SK-N-SH treated with all-trans-retinoic acid at 6 μM for 48 hours (cell line): ENCODE data around the gene ZXDB.
"Not testable (repeated sequence)": the region's sequence is repeated elsewhere in the genome, so short reads cannot be mapped to it uniquely, and the experiment has no call there.

Experiments
- ATAC-seq: fragments of 200-7000 bp; cut with Tn5 transposase; 3 replicates; pipeline ENCODE4 v1.9.1; 2020; ENCODE audit warnings: mild to moderate bottlenecking, moderate library complexity
- ARNTL ChIP-seq: fragments of 450-650 bp; formaldehyde crosslinking; IDR thresholded peaks from 2 replicates; pipeline ENCODE4 v1.5.0; 2020; ENCODE audit warnings: low read depth, mild to moderate bottlenecking, moderate library complexity, borderline replicate concordance
- BACH2 ChIP-seq: fragments of 250-450 bp; sonication (Bioruptor Pico); IDR thresholded peaks from 2 replicates; pipeline ENCODE4 v1.9.0; 2021; ENCODE audit warnings: mild to moderate bottlenecking, borderline replicate concordance
- CSDC2 ChIP-seq: fragments of 250-450 bp; sonication (Bioruptor Pico); IDR thresholded peaks from 2 replicates; pipeline ENCODE4 v1.5.0; 2020; ENCODE audit warnings: mild to moderate bottlenecking, moderate library complexity
- ESRRG ChIP-seq: fragments of 250-450 bp; sonication (Bioruptor Pico); IDR thresholded peaks from 2 replicates; pipeline ENCODE4 v1.6.1; 2021; ENCODE audit warnings: mild to moderate bottlenecking
- GLIS3 ChIP-seq: fragments of 250-450 bp; sonication (Bioruptor Pico); IDR thresholded peaks from 2 replicates; pipeline ENCODE4 v1.5.0; 2020; ENCODE audit warnings: mild to moderate bottlenecking, moderate library complexity
- ISL1 ChIP-seq: fragments of 250-450 bp; sonication (Bioruptor Pico); IDR thresholded peaks from 2 replicates; pipeline ENCODE4 v2.1.2; 2022; ENCODE audit warnings: mild to moderate bottlenecking, moderate library complexity
- OSR1 ChIP-seq: fragments of 250-450 bp; sonication (Bioruptor Pico); IDR thresholded peaks from 2 replicates; pipeline ENCODE4 v1.8.0; 2022; ENCODE audit warnings: moderate library complexity, mild to moderate bottlenecking, inconsistent platforms
- PPARA ChIP-seq: fragments of 250-450 bp; sonication (Bioruptor Pico); IDR thresholded peaks from 2 replicates; pipeline ENCODE4 v1.5.0; 2020; ENCODE audit warnings: mild to moderate bottlenecking, borderline replicate concordance
- RARB ChIP-seq: fragments of 250-450 bp; sonication (Bioruptor Pico); IDR thresholded peaks from 2 replicates; pipeline ENCODE4 v1.8.0; 2021; ENCODE audit warnings: mild to moderate bottlenecking, moderate library complexity
- SNAI2 ChIP-seq: fragments of 250-450 bp; sonication (Bioruptor Pico); IDR thresholded peaks from 2 replicates; pipeline ENCODE4 v1.5.0; 2020; ENCODE audit warnings: mild to moderate bottlenecking, moderate library complexity
- TCF4 ChIP-seq: fragments of 250-450 bp; sonication (Bioruptor Pico); IDR thresholded peaks from 2 replicates; pipeline ENCODE4 v1.8.0; 2021; ENCODE audit warnings: mild to moderate bottlenecking, moderate library complexity, borderline replicate concordance
- TOX ChIP-seq: fragments of 250-450 bp; sonication (Bioruptor Pico); IDR thresholded peaks from 2 replicates; pipeline ENCODE4 v1.8.0; 2021; ENCODE audit warnings: mild to moderate bottlenecking, moderate library complexity, borderline replicate concordance
- ZC3H10 ChIP-seq: fragments of 250-450 bp; sonication (Bioruptor Pico); IDR thresholded peaks from 2 replicates; pipeline ENCODE4 v1.5.1; 2021; ENCODE audit warnings: mild to moderate bottlenecking, moderate library complexity
- ZFP3 ChIP-seq: fragments of 250-450 bp; sonication (Bioruptor Pico); IDR thresholded peaks from 2 replicates; pipeline ENCODE4 v1.5.0; 2020; ENCODE audit warnings: mild to moderate bottlenecking, moderate library complexity
- ZFP30 ChIP-seq: fragments of 450-650 bp; formaldehyde crosslinking; IDR thresholded peaks from 2 replicates; pipeline ENCODE4 v1.5.0; 2022; ENCODE audit warnings: mild to moderate bottlenecking, moderate library complexity
- ZNF565 ChIP-seq: fragments of 450-650 bp; formaldehyde crosslinking; conservative IDR thresholded peaks from 2 replicates; pipeline ENCODE4 v1.5.0; 2020; ENCODE audit warnings: low read depth, mild to moderate bottlenecking, moderate library complexity
- ZNF70 ChIP-seq: fragments of 450-650 bp; formaldehyde crosslinking; IDR thresholded peaks from 2 replicates; pipeline ENCODE4 v1.5.0; 2020; ENCODE audit warnings: mild to moderate bottlenecking, moderate library complexity
- ZNF8 ChIP-seq: fragments of 450-650 bp; formaldehyde crosslinking; IDR thresholded peaks from 2 replicates; pipeline ENCODE4 v1.5.0; 2020; ENCODE audit warnings: mild to moderate bottlenecking, moderate library complexity
- TF ChIP-seq, protein P1 (sequence below): fragments of 250-450 bp; sonication (Bioruptor Pico); IDR thresholded peaks from 2 replicates; pipeline ENCODE4 v1.8.0; 2021; ENCODE audit warnings: low read depth, mild to moderate bottlenecking, moderate library complexity, borderline replicate concordance
- TF ChIP-seq, protein P2 (sequence below): fragments of 250-450 bp; sonication (Bioruptor Pico); IDR thresholded peaks from 2 replicates; pipeline ENCODE4 v1.5.0; 2020; ENCODE audit warnings: mild to moderate bottlenecking, moderate library complexity
- TF ChIP-seq, protein P3 (sequence below): fragments of 250-450 bp; sonication (Bioruptor Pico); IDR thresholded peaks from 2 replicates; pipeline ENCODE4 v1.5.1; 2020; ENCODE audit warnings: low read depth, mild to moderate bottlenecking, moderate library complexity
- TF ChIP-seq, protein P4 (sequence below): fragments of 250-450 bp; sonication (Bioruptor Pico); IDR thresholded peaks from 2 replicates; pipeline ENCODE4 v1.5.1; 2021; ENCODE audit warnings: mild to moderate bottlenecking, moderate library complexity

Gene ZXDB

DNA sequence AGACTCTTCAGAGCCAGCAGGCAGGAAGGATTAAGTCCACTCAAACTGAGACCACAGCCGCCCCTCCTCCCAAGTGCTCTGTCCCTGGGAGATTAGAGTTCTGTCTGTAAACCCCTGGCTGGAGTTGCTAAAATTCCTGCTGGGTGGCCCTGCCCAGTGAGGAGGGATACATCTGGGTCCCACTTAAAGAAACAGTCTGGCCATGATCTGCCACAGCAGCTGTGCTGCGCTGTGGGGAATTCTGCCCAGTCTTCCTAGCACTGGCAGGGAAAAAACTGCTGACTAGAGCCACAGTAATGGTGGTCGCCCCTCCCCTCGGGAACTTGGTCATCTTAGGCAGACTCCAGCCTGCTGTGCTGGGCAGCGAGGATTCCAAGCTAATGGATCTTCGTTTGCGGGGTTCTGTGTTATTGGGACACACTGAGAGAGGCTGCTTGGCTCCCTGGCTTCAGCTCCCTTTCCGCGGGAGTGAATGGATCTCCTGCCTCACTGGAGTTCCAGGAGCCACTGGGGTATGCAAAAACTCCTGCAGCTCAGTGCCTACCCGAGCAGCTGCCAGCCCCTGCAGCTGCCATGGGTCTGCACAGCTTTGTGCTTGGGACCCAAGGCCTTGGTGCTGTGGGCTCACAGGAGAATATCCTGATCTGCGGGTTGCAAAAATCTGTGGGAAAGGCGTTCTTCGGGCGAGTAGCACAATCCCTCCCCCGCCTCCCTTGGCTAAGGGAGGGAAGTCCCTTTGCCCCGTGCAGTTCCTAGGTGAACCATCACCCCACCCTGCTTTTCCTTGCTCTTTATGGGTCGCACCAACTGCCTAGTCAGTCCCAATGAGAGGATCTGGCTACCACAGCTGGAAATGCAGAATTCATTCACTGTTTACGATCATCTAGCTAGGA lies 15.7 kb downstream of the ZXDB start:
- ATAC-seq, result no peak
- TF ChIP-seq, protein P1, sequence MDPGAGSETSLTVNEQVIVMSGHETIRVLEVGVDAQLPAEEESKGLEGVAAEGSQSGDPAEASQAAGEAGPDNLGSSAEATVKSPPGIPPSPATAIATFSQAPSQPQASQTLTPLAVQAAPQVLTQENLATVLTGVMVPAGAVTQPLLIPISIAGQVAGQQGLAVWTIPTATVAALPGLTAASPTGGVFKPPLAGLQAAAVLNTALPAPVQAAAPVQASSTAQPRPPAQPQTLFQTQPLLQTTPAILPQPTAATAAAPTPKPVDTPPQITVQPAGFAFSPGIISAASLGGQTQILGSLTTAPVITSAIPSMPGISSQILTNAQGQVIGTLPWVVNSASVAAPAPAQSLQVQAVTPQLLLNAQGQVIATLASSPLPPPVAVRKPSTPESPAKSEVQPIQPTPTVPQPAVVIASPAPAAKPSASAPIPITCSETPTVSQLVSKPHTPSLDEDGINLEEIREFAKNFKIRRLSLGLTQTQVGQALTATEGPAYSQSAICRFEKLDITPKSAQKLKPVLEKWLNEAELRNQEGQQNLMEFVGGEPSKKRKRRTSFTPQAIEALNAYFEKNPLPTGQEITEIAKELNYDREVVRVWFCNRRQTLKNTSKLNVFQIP (CRISPR knock-in tag), result no peak
- no peak for TF ChIP-seq ZNF8
- no peak for TF ChIP-seq PPARA
- no peak for TF ChIP-seq RARB (CRISPR knock-in tag)
- TF ChIP-seq ZFP30 (CRISPR knock-in tag), result no peak
- TF ChIP-seq CSDC2, result no peak
- no peak for TF ChIP-seq TOX (CRISPR knock-in tag)
- TF ChIP-seq ISL1 (CRISPR knock-in tag), result no peak
- TF ChIP-seq ESRRG, result no peak
- TF ChIP-seq ZFP3 (CRISPR knock-in tag), result no peak
- no peak for TF ChIP-seq BACH2 (CRISPR knock-in tag)
- TF ChIP-seq ZNF70 (CRISPR knock-in tag), result no peak
- TF ChIP-seq, protein P2, sequence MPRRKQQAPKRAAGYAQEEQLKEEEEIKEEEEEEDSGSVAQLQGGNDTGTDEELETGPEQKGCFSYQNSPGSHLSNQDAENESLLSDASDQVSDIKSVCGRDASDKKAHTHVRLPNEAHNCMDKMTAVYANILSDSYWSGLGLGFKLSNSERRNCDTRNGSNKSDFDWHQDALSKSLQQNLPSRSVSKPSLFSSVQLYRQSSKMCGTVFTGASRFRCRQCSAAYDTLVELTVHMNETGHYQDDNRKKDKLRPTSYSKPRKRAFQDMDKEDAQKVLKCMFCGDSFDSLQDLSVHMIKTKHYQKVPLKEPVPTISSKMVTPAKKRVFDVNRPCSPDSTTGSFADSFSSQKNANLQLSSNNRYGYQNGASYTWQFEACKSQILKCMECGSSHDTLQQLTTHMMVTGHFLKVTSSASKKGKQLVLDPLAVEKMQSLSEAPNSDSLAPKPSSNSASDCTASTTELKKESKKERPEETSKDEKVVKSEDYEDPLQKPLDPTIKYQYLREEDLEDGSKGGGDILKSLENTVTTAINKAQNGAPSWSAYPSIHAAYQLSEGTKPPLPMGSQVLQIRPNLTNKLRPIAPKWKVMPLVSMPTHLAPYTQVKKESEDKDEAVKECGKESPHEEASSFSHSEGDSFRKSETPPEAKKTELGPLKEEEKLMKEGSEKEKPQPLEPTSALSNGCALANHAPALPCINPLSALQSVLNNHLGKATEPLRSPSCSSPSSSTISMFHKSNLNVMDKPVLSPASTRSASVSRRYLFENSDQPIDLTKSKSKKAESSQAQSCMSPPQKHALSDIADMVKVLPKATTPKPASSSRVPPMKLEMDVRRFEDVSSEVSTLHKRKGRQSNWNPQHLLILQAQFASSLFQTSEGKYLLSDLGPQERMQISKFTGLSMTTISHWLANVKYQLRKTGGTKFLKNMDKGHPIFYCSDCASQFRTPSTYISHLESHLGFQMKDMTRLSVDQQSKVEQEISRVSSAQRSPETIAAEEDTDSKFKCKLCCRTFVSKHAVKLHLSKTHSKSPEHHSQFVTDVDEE (CRISPR knock-in tag), result no peak
- no peak for TF ChIP-seq OSR1 (CRISPR knock-in tag)
- TF ChIP-seq, protein P3, sequence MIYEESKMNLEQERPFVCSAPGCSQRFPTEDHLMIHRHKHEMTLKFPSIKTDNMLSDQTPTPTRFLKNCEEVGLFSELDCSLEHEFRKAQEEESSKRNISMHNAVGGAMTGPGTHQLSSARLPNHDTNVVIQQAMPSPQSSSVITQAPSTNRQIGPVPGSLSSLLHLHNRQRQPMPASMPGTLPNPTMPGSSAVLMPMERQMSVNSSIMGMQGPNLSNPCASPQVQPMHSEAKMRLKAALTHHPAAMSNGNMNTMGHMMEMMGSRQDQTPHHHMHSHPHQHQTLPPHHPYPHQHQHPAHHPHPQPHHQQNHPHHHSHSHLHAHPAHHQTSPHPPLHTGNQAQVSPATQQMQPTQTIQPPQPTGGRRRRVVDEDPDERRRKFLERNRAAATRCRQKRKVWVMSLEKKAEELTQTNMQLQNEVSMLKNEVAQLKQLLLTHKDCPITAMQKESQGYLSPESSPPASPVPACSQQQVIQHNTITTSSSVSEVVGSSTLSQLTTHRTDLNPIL (CRISPR knock-in tag), result no peak
- TF ChIP-seq GLIS3, result no peak

DNA sequence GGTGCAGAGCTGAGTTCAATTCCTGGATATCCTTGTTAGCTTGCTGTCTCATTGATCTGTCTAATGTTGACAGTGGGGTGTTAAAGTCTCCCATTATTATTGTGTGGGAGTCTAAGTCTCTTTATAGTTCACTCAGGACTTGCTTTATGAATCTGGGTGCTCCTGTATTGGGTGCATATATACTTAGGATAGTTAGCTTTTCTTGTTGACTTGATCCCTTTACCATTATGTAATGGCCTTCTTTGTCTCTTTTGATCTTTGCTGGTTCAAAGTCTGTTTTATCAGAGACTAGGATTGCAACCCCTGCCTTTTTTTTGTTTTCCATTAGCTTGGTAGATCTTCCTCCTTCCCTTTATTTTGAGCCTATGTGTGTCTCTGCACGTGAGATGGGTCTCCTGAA lies 21.5 kb downstream of the ZXDB start:
- not testable (repeated sequence) for ATAC-seq

DNA sequence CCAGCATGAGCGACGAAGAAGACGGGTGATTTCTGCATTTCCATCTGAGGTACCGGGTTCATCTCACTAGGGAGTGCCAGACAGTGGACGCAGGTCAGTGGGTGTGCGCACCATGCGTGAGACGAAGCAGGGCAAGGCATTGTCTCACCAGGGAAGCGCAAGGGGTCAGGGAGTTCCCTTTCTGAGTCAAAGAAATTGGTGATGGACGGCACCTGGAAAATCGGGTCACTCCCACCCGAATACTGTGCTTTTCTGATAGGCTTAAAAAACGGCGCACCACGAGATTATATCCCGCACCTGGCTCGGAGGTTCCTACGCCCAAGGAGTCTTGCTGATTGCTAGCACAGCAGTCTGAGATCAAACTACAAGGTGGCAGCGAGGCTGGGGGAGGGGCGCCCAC lies 37.6 kb downstream of the ZXDB start:
- not testable (repeated sequence) for ATAC-seq

DNA sequence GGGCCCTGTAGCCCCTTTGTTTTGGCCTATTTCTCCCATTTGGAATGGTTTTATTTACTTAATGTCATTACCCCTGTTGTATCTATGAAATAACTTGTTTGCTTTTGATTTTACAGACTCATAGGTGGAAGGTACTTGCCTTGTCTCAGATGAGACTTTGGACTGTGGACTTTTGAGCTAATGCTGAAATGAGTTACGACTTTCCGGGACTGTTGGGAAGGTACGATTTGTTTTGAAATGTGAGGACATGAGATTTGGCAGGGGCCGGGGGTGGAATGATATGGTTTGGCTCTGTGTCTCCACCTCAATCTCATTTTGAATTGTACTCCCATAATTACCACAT lies 48.8 kb downstream of the ZXDB start:
- ATAC-seq, result no peak

DNA sequence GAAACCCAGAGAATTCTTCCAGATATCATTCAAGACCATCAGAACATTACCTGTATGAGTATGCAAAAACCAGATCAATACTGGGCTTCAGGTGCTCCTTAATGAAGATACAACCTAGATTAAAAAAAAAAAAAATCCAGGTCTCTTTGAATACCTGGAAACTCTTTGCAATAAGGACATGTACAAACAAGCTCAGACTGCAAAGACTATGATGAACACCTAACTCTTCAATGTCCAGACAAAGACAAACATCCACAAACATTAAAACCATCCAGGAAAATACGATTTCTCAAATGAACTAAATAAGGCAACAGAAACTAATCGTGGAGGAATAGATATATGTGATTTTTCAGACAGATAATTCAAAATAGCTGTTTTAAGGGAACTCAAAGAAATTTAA lies 49.5 kb downstream of the ZXDB start:
- ATAC-seq, result no peak
- TF ChIP-seq TOX (CRISPR knock-in tag) (no peak), CSDC2 (no peak), PPARA (no peak), ISL1 (CRISPR knock-in tag) (no peak), ARNTL (CRISPR knock-in tag) (no peak), ZFP3 (CRISPR knock-in tag) (no peak), SNAI2 (CRISPR knock-in tag) (no peak), ZNF565 (no peak), ZNF70 (CRISPR knock-in tag) (no peak), ZFP30 (CRISPR knock-in tag) (no peak), TCF4 (CRISPR knock-in tag) (no peak), ESRRG (no peak), RARB (CRISPR knock-in tag) (no peak), ZNF8 (no peak)
- TF ChIP-seq, protein P2 (CRISPR knock-in tag), result no peak
- TF ChIP-seq, protein P4, sequence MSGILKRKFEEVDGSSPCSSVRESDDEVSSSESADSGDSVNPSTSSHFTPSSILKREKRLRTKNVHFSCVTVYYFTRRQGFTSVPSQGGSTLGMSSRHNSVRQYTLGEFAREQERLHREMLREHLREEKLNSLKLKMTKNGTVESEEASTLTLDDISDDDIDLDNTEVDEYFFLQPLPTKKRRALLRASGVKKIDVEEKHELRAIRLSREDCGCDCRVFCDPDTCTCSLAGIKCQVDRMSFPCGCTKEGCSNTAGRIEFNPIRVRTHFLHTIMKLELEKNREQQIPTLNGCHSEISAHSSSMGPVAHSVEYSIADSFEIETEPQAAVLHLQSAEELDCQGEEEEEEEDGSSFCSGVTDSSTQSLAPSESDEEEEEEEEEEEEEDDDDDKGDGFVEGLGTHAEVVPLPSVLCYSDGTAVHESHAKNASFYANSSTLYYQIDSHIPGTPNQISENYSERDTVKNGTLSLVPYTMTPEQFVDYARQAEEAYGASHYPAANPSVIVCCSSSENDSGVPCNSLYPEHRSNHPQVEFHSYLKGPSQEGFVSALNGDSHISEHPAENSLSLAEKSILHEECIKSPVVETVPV (CRISPR knock-in tag), result no peak
- TF ChIP-seq, protein P1 (CRISPR knock-in tag), result no peak

More for the DNA sequence above, 48.8 kb downstream of the ZXDB start:
- TF ChIP-seq ZC3H10 (CRISPR knock-in tag) (no peak), CSDC2 (no peak), ZNF8 (no peak)
